GM18909 (cell line): Measurements from ENCODE around the gene ZNF292.
A peak's percentile ranks its signal among the peaks of the same experiment; 100 is the strongest.
"Not testable (repeated sequence)": the region's sequence is repeated elsewhere in the genome, so short reads cannot be mapped to it uniquely, and the experiment has no call there.

Experiments
- ATAC-seq: cut with Tn5 transposase; IDR thresholded peaks from one replicate; pipeline ENCODE4 v1.9.1; 2021; ENCODE audit warnings: mild to moderate bottlenecking; ENCODE audit not compliant: unreplicated experiment, poor library complexity

The ZNF292 gene

GRCh38 chr6:87154993-87155841, at the start of gene ZNF292:
Gene ZNF292, plus strand, starts transcription at chr6:87155565. Its CDS starts 27 bp downstream, at chr6:87155592.
- peak; percentile 80 for ATAC-seq

DNA sequence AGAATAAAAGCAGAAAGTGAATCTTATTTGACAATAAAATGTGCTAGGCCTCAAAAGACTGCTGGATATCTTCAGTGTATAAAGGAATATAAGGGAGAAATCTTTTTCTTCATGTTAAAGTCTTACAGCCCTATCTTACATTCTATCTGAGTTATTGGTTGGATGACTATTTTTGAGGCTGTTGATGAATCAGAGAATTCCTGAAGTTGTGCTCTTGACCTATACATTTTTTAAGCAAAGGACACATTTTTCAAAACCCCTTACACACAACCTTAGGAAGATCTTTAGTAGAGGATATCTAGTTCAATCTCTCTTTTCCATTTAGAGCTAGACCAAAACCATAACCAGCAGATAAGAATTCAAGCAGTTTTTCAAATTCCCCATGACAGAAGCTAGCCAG, 49.5 kb upstream of the ZNF292 start:
- ATAC-seq: no peak

- ATAC-seq: no peak
Measured at GRCh38 chr6:87110636-87111035, 44.7 kb upstream of the ZNF292 start.

GRCh38 chr6:87115402-87116135, 39.8 kb upstream of the ZNF292 start:
- ATAC-seq: peak; percentile 94

GRCh38 chr6:87116922-87117321, 38.4 kb upstream of the ZNF292 start:
- ATAC-seq: no peak

DNA sequence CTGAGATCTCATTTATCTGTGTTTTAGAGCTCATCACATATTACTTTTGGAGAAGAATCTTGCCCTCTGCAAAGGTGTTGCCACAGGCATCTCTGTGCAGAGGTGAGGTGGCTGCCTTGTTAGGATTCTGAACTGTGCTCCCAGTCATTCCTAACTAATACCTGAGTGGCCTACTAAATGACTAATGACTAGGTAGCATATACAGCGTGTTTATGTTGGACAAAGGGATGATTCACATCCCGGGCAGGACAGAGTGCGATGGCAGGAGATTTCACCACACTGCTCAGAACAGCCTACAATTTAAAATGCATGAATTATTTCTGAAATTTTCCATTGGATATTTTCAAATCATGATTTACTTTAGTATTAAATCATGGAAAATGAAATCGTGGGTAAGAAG, 37.3 kb upstream of the ZNF292 start:
- no peak for ATAC-seq

- ATAC-seq: no peak
Measured at GRCh38 chr6:87122477-87122876, 32.9 kb upstream of the ZNF292 start.

DNA sequence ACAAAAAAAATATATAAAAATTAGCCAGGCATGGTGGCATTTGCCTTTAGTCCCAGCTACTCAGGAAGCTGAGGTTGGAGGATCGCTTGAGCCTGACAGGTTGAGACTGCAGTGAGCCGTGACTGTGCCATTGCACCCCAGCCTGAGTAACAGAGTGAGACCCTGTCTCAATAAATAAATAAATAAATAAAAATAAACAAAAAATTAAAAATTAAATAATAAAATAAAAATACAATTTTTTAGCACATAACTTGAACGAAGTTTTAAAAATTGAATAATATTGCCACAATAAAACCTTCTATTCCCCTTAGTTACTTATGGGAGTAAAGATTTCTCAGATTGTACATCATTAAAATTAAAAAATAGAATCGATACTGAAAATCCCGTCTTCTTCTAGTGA, 31.3 kb upstream of the ZNF292 start:
- ATAC-seq: no peak

GRCh38 chr6:87126501-87126900, 28.9 kb upstream of the ZNF292 start:
- no peak for ATAC-seq

GRCh38 chr6:87127737-87128136, 27.6 kb upstream of the ZNF292 start:
- ATAC-seq: no peak

DNA sequence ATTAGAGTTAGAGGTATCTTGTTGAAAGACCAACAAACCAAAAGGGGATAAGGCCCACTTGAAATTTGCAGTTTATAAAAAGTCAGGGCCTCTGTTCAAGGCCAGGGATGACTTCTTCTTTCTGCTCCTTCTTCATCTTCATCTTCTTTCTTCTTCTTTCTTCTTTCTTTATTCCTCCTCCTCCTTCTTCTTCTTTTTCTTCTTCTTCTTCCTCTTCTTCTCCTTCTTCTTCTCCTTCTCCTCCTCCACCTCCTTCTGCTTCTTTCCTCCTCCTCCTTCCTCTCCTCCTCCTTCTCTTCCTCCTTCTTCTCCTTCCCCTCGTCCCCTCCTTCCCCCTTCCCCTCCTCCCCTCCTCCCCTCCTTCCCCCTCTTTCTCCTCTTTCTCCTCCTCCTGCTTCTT, 18.4 kb upstream of the ZNF292 start:
- no peak for ATAC-seq

GRCh38 chr6:87139236-87139635, 16.1 kb upstream of the ZNF292 start:
- no peak for ATAC-seq

DNA sequence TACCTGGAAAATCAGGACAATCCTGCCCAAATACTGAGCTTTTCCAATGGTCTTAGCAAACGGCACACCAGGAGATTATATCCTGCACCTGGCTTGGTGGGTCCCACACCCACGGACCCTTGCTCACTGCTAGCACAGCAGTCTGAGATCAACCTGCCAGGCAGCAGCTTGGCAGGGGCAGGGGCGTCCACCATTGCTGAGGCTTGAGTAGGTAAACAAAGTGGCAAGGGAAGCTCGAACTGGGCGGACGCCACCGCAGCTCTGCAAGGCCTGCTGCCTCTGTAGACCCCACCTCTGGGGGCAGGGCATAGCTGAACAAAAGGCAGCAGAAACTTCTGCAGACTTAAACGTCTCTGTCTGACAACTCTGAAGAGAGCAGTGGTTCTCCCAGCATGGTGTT, 15.4 kb upstream of the ZNF292 start:
- ATAC-seq: not testable (repeated sequence)

DNA sequence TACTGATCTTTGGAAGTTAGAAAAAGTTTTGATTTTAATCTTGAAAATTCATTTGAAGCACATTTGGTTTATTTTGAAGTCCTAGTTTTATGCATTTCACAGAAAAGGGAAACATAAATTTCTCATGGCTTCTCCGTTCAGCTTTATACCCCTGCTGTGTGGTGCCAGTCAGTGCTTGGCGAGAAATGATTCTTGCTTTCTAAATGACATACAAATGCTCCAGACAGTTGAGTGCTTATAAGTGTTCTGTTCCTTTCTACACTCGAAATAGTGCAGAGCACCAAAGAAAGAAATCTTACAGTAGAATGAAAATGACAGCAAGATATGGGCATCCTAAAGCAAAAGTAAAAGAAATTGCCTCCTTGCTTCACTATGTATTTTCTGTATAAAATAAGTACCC, 9.0 kb upstream of the ZNF292 start:
- ATAC-seq: peak; percentile 72

DNA sequence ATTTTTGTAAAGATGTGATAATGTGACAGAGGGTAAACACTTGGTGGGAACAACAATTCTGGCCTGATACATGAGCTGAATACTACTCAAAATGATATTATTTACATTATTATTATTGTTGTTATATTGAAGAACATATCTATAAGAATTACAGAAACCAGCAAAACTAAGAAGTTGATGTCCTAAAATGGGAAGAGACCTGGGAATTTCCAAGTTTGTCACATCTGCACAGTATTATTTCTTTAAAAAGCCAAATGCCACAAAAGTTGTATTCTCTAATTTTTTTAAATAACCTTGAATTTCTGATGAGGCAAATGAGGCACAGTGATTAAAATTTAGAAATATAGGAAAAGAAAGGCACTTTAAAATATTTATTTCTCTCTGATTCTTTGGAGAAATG, 5.0 kb upstream of the ZNF292 start:
- no peak for ATAC-seq

DNA sequence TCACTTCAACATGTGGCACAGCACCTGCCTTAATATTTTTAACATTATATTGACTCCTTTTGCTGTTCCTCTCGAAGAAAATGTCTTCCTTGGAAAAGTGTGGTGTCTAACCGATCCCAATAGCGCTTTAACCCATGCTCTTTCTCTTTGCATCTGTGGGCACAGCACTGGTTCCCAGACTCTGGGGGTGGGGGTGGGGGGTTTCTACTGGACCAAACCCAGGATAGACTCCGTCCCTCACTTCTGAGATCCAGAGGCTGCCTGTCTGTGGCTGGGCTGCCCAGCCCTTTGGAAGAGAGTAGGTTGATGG, 3.9 kb upstream of the ZNF292 start:
- no peak for ATAC-seq

DNA sequence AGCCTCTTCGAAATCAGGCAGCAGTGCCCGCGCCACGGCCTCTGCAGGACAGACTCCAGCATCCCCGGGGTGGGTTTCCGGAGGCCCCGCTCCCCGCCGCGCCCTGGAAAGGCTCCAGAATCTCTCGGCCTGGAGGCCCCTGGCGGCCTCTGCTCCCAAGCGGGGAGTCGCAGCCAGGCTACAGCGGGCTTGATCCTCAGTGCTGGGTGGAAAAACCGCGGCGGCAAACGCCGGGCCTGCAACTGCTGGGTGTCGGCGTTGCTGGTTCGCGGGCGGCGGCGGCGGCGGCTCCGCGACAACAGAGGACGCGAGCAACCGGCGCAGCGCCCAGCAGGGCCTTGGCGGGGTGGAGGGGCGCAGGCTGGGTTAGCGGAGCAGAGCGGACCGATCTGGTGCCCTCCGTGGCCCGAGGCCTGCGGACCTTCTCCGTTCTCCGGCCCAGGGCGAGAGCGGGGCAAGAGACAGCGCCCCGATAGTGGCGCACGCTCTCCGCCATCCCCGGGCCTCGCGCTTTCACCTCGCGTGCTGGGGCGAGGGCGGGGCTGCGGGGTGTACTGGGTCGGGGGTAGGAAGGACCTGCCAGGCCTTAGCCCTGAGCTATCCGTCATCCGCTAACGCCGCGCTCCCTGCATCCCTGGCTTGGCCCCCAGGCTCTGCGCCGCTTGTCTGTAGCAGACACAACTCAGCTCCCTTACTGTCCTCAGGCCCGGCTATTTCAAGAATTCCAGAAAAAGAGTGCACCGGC, 3.4 kb upstream of the ZNF292 start:
- peak; percentile 40 for ATAC-seq

GRCh38 chr6:87152526-87152955, 2.8 kb upstream of the ZNF292 start:
- ATAC-seq: no peak

DNA sequence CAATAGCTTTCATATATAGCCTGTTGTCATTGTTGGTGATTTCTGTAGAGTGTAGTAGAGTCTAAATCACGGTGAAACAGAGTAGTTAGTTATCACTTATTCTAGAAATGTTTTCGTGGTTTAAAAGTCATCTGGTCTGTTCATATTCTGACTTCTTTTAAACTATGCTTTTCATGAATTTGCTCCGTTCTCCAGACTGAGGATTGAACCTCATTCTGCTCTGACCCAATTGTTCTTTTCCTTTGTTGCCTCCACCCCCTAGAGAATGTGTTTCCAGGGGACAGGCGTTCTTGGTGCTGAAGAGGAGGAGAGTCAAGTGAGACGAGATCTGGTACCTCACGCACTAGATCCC, 748 bp upstream of the ZNF292 start:
- ATAC-seq: no peak

- ATAC-seq: peak; percentile 0
Measured at GRCh38 chr6:87155842-87156815, 764 bp downstream of the ZNF292 start.
